Panc1 (cell line): ENCODE measurements around the gene ZNF444. TPM values are rescaled to one million over a fixed set of nuclear protein-coding genes. Genes with fewer than 3 reads are reported as not detected.
A peak's percentile ranks its signal among the peaks of the same experiment; 100 is the strongest.

Source experiments
- ATAC-seq: fragments of 200-7000 bp; cut with Tn5 transposase; 2 replicates; pipeline ENCODE4 v1.9.1; 2020; ENCODE audit warnings: mild to moderate bottlenecking, moderate library complexity
- BruUV-seq: library from RNA; stranded (reverse); fragments of 400-500 nt; replicated peaks from 2 replicates; lab custom pipeline; 2021; lab: Mats Ljungman, UMichigan
- CTCF ChIA-PET: fragments of 300-600 bp; sonication (Branson Sonifier 250); formaldehyde crosslinking; loops from one replicate; lab custom pipeline; 2022; ENCODE audit warnings: antibody characterized with exemption; lab: Charles Lee
- POLR2A ChIA-PET: fragments of 300-600 bp; sonication (Branson Sonifier 250); formaldehyde crosslinking; loops from one replicate; lab custom pipeline; 2022; ENCODE audit warnings: antibody characterized with exemption; lab: Charles Lee
- DNase-seq: peaks from one replicate; pipeline ENCODE4 v3.0.0-alpha.2; 2010; ENCODE audit warnings: low read depth, low spot score
- H3K27ac ChIP-seq: 2 replicates; pipeline ENCODE4 v1.5.1; 2011; ENCODE audit warnings: mild to moderate bottlenecking, low read length, inconsistent platforms
- H3K27me3 ChIP-seq: fragments of 200-500 bp; sonication (Bioruptor generic); 2 replicates; pipeline ENCODE4 v1.6.0; 2014; ENCODE audit warnings: low read length, inconsistent platforms; ENCODE audit not compliant: control insufficient read depth, insufficient read depth
- H3K36me3 ChIP-seq: fragments of 200-500 bp; sonication (Bioruptor generic); 2 replicates; pipeline ENCODE4 v1.5.1; 2014; ENCODE audit warnings: inconsistent platforms, mild to moderate bottlenecking, low read length, moderate library complexity; ENCODE audit not compliant: control insufficient read depth, insufficient read depth
- H3K4me1 ChIP-seq: 2 replicates; pipeline ENCODE4 v1.5.1; 2011; ENCODE audit warnings: inconsistent platforms, mild to moderate bottlenecking, low read length, moderate library complexity; ENCODE audit not compliant: control insufficient read depth, insufficient read depth
- H3K4me3 ChIP-seq, 2 experiments: 2 replicates each; pipeline ENCODE4 v1.5.1; 2011 to 2012; ENCODE audit warnings: low read depth in 2 of 2, low read length in 2 of 2, mild to moderate bottlenecking in 2 of 2, inconsistent platforms in 1 of 2, moderate library complexity in 1 of 2
- H3K9me3 ChIP-seq: fragments of 200-500 bp; sonication (Bioruptor generic); 2 replicates; pipeline ENCODE4 v1.5.1; 2014; ENCODE audit warnings: low read depth, mild to moderate bottlenecking, inconsistent platforms, low read length, moderate library complexity; ENCODE audit not compliant: control insufficient read depth, insufficient read depth
- CTCF ChIP-seq: fragments of 450-650 bp; IDR thresholded peaks from 2 replicates; pipeline ENCODE4 v1.5.1; 2017; ENCODE audit warnings: mild to moderate bottlenecking
- POLR2AphosphoS5 ChIP-seq: IDR thresholded peaks from 2 replicates; pipeline ENCODE4 v1.6.1; 2012; ENCODE audit warnings: mild to moderate bottlenecking, low read depth, low read length, moderate library complexity
- REST ChIP-seq, 2 experiments: IDR thresholded peaks; 2 replicates each; pipeline ENCODE4 v1.6.1; 2011 to 2012; ENCODE audit warnings: low read depth in 2 of 2, control low read depth in 1 of 2, low read length in 1 of 2, mild to moderate bottlenecking in 1 of 2, moderate library complexity in 1 of 2; ENCODE audit not compliant: insufficient read depth in 1 of 2
- SIN3A ChIP-seq: IDR thresholded peaks from 2 replicates; pipeline ENCODE4 v1.6.1; 2012; ENCODE audit warnings: low read depth, mild to moderate bottlenecking, low read length, moderate library complexity, borderline replicate concordance; ENCODE audit not compliant: insufficient read depth
- TCF7L2 ChIP-seq: IDR thresholded peaks from 2 replicates; pipeline ENCODE4 v1.6.1; 2011; ENCODE audit warnings: mild to moderate bottlenecking, low read depth, low read length, inconsistent platforms
- in situ Hi-C: cut with HindIII; loops from 2 replicates; pipeline ENCODE4 v1.10.0; 2016; ENCODE audit warnings: low sequenced_read_pairs, low pct_unique_long_range_greater_than_20kb
- intact Hi-C: fragments of 100-400 bp; cut with micrococcal nuclease; formaldehyde crosslinking; loops from one replicate; pipeline ENCODE4 v1.10.0; 2022; ENCODE audit not compliant: unreplicated experiment
- total RNA-seq: library from RNA; stranded (reverse); gene quantifications from one replicate; pipeline ENCODE4 v1.2.1, GENCODE V29; 2021; ENCODE audit not compliant: unreplicated experiment

ZNF444 gene
- total RNA-seq, 1 experiment from 2014 or later, result 81.5 TPM

GRCh38 chr19:56111601-56112312, 29.3 kb upstream of the ZNF444 start:
- H3K4me3 ChIP-seq, result peak overlapping the region; percentile 3 to 33; a peak in 2 of 4 replicates
- ATAC-seq (peak; percentile 85), DNase-seq (no peak)
- in situ Hi-C loops (no loop called here), intact Hi-C loops (no loop called here)
- no TSS peak for BruUV-seq
- H3K4me1 ChIP-seq, result peaks cover 94% of the 10 kb centered on the region
- no peaks in the 10 kb centered on the region for H3K36me3 ChIP-seq
- ChIA-PET POLR2A (no interaction called here), CTCF (no interaction called here)
- no peaks in the 10 kb centered on the region for H3K9me3 ChIP-seq
- H3K27me3 ChIP-seq, result no peaks in the 10 kb centered on the region
- H3K27ac ChIP-seq, result peak overlapping the region; percentile 87
- TF ChIP-seq TCF7L2, result 0 out of 2 replicates have a peak, but pooled peaks have one; percentile 4
- TF ChIP-seq REST (IDR thresholded peaks at IDR 0.05; ENCODE audit: insufficient read depth in 1 of 2, low read depth in 2 of 2, low read length in 1 of 2), result no peak
- TF ChIP-seq SIN3A, result no peak
- no peak for TF ChIP-seq CTCF
- peak; percentile 25; the same call in 1 of the 2 replicates for TF ChIP-seq POLR2AphosphoS5

GRCh38 chr19:56112313-56112709, 28.8 kb upstream of the ZNF444 start:
- ChIA-PET CTCF (no interaction called here), POLR2A (no interaction called here)
- no peaks in the 10 kb centered on the region for H3K36me3 ChIP-seq
- in situ Hi-C loops, result no loop called here
- no TSS peak for BruUV-seq
- H3K4me1 ChIP-seq, result peaks cover 93% of the 10 kb centered on the region
- ATAC-seq (no peak), DNase-seq (no peak)
- no peaks in the 10 kb centered on the region for H3K9me3 ChIP-seq
- intact Hi-C loops, result no loop called here
- H3K4me3 ChIP-seq, result no peak overlapping the region
- TF ChIP-seq POLR2AphosphoS5, result no peak
- TF ChIP-seq CTCF, result no peak
- TF ChIP-seq REST (IDR thresholded peaks at IDR 0.05; ENCODE audit: insufficient read depth in 1 of 2, low read depth in 2 of 2, low read length in 1 of 2), result no peak
- no peak for TF ChIP-seq SIN3A
- no peak for TF ChIP-seq TCF7L2
- peak overlapping the region; percentile 87 for H3K27ac ChIP-seq
- H3K27me3 ChIP-seq, result no peaks in the 10 kb centered on the region
